GM12865 (cell line): ENCODE measurements around the gene TFDP2.

ENCODE experiments used
- DNase-seq: peaks from one replicate; pipeline ENCODE4 v3.0.0; 2010; ENCODE audit warnings: low read depth
- H3K4me3 ChIP-seq: 2 replicates; pipeline ENCODE4 v1.5.1; 2011; ENCODE audit warnings: mild to moderate bottlenecking, low read depth, low read length, control low read depth
- CTCF ChIP-seq: IDR thresholded peaks from 2 replicates; pipeline ENCODE4 v1.5.1; 2011; ENCODE audit warnings: low read length, control low read depth, low read depth, inconsistent platforms; ENCODE audit not compliant: insufficient read depth; ENCODE audit errors: missing control alignments

Gene TFDP2

GRCh38 chr3:142148792-142149672 is at the start of gene TFDP2:
TFDP2 (minus strand) TSS chr3:142149544; CDS start chr3:142101749, 47,795 bp downstream.
- peak; percentile 90 for DNase-seq
- peak within 1 kb of the TSS; percentile 74 for H3K4me3 ChIP-seq
- no peak for TF ChIP-seq CTCF

GRCh38 chr3:142188846-142189245 is 39.5 kb upstream of the TFDP2 start:
- DNase-seq, result no peak
- no peak for TF ChIP-seq CTCF

GRCh38 chr3:142180761-142181362 is 31.5 kb upstream of the TFDP2 start:
- H3K4me3 ChIP-seq, result no peak overlapping the region
- DNase-seq, result peak; percentile 52
- peak; percentile 56 for TF ChIP-seq CTCF

More at GRCh38 chr3:142188846-142189245, 39.5 kb upstream of the TFDP2 start:
- H3K4me3 ChIP-seq, result no peak overlapping the region

GRCh38 chr3:142175478-142175877 is 26.1 kb upstream of the TFDP2 start:
- no peak for TF ChIP-seq CTCF
- no peak for DNase-seq

GRCh38 chr3:142174559-142174958 is 25.2 kb upstream of the TFDP2 start:
- no peak overlapping the region for H3K4me3 ChIP-seq
- TF ChIP-seq CTCF, result no peak
- no peak for DNase-seq

More at GRCh38 chr3:142175478-142175877, 26.1 kb upstream of the TFDP2 start:
- H3K4me3 ChIP-seq, result no peak overlapping the region

- no peak for TF ChIP-seq CTCF
- H3K4me3 ChIP-seq, result no peak overlapping the region
- DNase-seq, result no peak
Observed at GRCh38 chr3:142168514-142168913, 19.2 kb upstream of the TFDP2 start.
